Cardiac septum (tissue), 1 donor: ENCODE measurements around the gene BHLHE40. TPM values are rescaled to one million over a fixed set of nuclear protein-coding genes. Genes with fewer than 3 reads are reported as not detected.

ENCODE experiments used
- DNase-seq: peaks from one replicate; pipeline ENCODE4 v3.0.0-alpha.2; 2020; ENCODE audit warnings: low spot score
- intact Hi-C: fragments of 100-400 bp; cut with DNase I; formaldehyde crosslinking; loops from one replicate; pipeline ENCODE4 v1.14.0; 2022
- total RNA-seq: library from RNA; stranded (reverse); fragmentation: NEBNext Ultra II Directional; extraction: Animal tissue kit (Norgen Biotek cat#: 25700); gene quantifications from one replicate; pipeline ENCODE4 v1.2.1, GENCODE V29; 2021
- donor health status: DM: no; HTN: no; CAD: no.

The BHLHE40 gene
- total RNA-seq, 1 donor from 2014 or later, result 71.5 TPM

DNA sequence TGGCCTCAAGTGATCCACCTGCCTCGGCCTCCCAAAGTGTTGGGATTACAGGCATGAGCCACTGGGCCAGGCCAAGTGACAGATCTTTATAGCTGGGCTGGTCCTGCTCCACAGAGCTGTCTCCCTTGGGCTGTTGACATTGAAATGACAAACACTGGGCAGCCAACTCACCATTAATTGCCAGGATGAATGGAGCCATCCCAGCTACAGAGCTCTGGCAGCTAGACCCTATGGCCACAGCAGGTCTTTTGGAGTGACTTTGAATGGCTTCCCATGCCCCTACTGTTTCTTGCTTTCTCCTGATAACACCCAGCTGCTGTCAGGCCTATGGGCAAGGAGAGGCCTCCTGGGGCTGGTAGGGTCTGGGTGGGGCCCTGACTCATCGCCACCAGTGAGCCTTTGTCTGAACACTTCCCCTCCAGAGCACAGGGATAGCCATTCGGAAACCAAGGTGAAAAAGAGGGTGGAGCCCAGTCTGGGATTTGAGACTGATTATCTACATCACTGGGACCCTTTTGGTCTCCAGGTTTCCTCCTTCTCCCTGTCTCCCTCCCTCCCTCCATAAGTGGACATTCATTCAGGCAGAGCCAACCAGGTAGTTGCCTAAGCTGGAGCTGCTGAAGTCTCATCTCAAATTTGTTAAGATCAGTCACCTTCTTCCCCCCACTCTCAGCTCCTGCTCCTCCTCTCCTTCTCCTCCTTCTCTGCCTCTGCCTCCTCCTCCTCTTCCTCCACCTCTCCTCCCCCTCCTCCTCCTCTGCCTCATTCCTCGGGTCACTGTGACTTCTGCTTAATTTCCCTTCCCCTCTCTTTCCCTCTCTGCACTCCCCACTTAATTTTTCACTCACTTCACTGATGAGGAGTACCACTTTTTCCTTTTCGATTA is 34.0 kb downstream of the BHLHE40 start:
- intact Hi-C loops, result no loop called here

DNA sequence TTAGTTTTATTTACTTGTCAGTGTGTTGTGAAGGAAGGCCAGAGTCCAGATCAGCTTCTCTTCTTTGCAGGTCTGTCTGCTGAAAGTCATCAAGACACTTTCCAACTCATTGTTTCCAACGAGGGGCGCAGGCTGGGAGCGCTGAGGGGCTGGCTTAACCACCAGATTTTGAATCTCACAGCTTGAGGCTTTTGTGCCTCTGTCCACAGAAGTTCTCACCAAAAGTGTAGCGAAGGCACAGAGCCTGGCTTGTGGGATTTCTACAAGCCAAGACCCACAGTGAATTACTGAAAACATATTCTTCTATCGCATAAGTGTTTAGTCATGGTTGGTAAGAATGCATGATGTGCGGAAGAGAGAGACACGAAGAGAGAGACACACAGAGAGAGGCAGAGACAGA is 35.2 kb downstream of the BHLHE40 start:
- no peak for DNase-seq
- intact Hi-C loops, result no loop called here

More for the DNA sequence above, 34.0 kb downstream of the BHLHE40 start:
- DNase-seq, result no peak

DNA sequence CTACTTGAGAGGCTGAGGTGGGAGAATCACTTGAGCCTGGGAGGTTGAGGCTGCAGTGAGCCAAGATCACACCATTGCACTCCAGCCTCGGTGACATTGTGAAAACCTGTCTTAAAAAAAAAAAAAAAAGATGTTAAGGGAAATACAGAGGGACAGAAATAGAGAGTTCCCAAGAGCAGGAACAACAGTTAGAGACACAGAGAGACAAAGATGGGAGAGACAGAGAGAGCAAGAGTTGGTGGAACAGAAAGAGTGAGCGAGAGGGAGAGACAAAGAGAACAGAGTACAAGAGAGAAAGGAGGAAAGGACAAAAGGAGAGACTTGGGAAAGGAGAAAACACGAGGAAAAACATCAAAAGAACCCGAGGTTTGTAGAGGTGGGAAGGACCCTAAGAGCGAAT is 35.8 kb downstream of the BHLHE40 start:
- intact Hi-C loops, result no loop called here
- no peak for DNase-seq

DNA sequence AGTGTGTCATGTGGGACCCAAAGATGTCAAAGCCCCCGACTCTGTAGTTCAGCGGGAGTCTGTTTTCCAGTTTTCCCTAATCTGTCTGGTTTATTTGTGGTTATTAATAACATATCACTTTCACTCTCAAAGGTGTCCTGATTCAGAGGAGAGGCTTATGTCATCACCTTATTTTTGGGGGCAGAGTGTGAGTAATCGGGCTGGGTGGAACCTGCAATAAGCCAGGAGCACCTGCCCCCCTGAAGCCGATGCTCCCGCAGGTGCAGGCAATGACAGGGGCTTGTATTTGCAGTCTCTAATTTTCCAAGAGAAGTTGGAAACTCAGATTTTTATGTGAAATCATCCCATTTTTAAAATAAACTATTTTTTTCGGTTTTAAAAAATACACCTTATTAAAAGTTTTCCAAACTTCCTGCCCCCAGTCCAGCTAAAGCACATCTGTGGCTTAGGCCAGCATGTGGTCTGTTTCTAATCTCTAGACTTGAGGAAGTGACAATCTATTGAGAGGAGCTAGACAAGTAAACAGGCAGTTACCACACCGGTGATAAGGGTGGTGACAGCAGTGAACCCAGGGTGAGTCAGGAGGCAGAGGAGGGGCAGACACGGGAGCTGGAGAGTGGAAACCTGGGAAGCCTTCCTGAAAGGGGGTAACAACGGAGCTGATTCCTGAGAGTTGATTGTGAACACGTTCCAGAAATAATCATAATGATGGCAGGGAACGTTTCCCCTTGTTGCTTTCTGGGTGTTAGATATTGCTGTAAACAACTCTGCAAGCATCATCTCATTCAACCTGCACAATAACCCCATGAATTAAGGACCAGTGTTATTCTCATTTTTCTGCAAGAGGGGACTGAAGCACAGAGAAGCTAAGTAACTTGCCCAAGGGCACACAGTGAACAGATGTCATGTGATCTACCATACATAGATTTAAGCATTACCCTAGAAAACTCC is 37.2 kb downstream of the BHLHE40 start:
- intact Hi-C loops, result no loop called here
- DNase-seq, result peak; percentile 87

DNA sequence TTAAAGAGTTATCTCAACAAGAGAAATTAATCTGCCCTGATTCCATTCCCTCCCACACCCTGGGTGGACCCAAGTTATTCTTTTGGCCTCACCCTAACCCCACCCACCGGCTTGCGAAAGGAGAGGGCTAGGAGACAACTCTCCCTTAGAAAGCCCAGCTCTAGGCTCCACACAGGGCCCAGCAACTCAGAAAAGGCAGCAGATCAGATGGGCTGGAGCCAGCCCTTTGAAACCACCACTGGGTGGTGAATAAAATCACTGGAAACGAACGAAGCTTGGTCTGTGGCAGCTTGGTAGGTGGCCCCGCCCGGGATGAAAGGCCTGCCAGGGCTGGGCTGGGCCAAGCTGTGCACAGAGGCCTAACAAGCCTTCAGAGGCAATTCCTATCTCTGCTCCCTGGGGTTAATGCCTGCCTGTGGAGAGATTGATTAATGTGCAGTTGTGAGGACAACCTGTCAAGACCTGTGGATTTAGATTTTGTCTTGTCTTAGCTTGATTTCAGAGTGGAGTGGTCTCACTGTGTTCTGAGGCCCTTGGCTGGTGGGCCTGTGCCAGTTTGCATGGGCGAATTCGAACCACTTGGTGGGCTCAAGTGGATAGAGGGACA is 38.8 kb downstream of the BHLHE40 start:
- intact Hi-C loops, result no loop called here
- DNase-seq, result no peak

DNA sequence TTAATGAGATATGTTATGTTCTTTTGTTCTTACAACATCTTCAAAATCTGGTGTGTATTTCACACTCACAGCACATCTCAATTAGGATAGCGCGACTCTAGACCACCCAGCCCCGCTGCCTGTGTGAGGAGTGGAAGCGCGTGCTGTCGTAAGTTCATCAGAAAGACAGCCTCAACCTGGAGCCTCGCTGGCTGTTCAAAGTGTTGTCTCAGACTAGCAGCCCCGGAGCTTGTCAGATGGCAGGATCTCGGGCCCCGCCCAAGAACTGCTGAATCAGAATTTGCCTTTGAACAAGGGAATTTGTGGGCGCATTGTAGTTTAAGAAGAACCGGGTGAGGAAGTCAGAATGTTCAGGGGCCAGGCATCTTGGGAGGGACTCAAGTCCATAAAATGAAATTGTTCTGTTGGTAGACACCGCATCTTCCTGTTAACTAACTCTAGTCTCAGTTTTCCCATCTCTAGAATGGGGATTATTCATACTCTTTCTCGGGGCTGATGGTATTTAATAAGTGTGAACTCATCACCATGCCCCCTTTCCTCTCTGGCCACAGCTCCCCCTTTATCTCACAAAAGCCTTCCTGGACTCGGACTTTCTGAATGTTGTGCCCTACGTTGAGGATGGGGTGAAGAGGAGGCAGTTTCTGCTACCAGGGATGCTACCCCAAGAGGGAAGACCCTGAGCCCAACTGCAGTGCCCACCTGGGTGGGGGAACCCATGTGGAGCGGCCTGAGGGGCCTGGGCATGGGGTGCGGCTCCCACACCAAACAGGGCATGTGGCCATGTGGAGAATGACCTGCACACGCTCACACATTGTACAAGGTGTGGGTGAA is 40.4 kb downstream of the BHLHE40 start:
- no peak for DNase-seq
- intact Hi-C loops, result no loop called here

DNA sequence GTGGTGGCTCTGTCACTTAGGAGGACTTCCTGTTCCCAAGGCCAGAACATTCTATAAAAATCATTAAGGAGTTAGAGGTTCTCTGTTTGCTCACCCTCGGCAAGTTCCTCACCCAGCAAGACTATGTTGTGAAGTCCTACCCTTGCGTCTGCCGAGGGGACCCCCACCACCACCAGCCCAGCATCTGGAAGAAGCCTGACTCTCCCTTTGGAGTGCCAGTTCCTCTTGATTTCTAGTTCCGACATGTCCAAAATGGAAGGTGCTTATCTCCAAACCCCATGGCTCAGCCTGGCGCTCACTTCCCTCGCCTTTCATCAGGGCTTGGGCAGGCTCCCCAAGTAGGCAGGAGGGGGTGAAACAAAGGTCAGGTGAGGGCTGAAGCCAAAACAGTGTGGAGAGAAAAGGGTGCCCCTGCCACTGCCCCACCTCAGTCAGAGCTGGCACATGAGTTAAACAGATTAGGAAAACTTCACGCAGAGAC is 41.0 kb downstream of the BHLHE40 start:
- DNase-seq, result no peak
- intact Hi-C loops, result no loop called here

DNA sequence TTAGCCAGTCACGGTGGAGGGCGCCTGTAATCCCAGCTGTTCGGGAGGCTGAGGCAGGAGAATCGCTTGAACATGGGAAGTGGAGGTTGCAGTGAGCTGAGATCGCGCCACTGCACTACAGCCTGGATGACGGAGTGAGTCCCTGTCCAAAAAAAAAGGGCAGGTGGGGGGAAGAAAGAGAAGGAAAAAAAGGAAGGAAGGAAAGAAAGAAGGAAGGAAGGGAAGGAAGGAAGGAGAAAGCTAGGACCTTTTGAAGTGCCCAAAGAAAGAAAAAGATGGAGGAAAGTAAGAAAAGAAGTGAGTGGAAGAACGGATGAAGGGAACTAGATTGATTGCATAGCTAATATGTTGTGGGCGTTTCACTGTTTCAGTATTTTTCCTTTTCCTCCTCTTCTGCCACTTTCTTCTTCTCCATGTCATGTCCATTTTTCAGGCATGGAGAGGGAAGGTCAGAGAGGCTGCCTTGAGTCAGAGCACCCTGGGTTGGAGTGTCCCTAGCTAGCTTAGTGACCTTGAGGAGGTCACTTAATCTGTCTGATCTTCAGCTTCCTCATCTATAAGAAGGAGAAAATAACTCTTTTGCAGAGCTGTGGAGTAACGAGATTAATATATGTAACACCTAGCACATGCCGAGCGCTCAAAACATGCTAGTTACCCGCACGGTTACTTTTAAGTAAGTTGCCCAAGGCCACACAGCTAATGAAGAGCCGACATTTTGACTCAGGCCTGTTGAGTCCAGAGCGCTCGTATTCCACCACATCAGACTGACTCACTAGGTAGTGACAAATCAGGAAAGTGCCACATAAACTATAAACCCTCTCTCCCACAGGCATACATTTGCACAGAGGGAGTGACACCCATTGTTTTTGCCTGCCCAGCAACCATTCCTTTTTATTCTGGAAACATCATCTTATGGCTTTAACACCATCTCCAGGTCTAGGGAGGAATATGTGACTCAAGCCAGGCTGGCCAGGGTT is 42.2 kb downstream of the BHLHE40 start:
- no peak for DNase-seq
- intact Hi-C loops, result no loop called here

DNA sequence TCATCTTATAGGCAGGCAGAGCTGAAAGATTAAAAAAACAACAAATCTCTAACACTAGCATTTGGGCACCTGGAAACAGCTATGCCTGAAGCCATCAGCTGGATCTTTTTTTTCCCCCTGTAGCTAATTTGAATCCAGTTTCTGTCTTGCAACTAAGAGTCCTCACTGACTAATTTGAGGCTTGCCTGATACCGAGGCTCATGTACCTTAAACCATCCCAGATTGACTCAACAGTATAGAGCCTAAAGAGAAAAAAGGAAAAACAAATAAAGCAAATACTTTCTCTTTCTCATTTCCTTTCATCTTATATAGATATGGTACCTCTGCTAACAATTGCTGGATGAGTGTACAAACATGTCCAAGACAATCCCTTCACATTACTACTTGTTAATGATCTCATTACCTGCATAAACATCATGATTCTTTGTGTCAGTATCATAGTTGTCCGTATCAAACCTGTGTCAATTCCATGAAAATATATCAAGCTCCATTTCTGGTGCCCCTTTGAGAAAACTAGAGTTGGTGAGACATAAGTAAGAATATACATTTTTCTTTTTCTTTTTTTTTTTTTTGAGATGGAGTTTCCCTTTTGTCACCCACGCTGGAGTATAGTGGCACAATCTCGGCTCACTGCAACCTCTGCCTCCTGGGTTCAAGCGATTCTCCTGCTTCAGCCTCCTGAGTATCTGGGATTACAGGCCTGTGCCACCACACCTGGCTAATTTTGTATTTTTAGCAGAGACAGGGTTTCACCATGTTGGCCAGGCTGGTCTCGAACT is 43.1 kb downstream of the BHLHE40 start:
- intact Hi-C loops, result no loop called here
- DNase-seq, result no peak

DNA sequence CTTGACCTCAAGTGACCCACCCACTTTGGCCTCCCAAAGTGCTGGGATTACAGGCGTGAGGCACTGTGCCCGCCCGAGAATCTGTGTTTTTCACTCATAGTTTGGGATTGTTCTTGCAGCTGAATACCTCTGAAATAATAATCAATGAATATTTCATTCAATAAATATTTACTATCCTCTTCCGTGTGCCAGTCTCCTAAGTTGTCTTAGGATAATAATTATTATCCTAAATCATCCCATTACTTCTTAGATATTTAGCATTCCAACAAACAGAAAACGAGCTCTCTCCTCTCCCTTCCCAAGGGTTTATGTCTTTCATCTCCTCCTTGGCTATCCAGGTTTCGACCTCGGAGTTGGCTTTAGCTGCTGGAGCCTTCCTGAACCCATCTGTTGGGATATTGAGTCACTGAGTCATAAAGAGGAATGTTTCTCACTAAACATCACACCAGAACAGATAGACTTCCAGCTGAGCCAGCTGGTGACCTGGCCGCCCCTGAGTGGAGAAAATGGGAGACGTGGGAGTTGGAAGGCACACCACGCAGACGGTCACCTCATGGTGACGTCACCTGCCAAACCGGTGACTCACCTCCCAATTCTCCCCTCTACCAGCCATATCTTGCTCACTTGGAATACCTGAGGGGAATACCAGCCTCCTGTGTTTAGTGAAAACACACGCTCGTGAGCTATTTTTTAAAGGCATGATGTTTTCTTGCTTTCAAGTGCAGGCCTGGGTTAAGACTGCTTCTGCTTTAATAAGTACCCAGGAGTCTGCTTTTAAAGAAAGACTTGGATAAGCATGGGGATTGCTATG is 43.9 kb downstream of the BHLHE40 start:
- intact Hi-C loops, result no loop called here
- DNase-seq, result no peak

DNA sequence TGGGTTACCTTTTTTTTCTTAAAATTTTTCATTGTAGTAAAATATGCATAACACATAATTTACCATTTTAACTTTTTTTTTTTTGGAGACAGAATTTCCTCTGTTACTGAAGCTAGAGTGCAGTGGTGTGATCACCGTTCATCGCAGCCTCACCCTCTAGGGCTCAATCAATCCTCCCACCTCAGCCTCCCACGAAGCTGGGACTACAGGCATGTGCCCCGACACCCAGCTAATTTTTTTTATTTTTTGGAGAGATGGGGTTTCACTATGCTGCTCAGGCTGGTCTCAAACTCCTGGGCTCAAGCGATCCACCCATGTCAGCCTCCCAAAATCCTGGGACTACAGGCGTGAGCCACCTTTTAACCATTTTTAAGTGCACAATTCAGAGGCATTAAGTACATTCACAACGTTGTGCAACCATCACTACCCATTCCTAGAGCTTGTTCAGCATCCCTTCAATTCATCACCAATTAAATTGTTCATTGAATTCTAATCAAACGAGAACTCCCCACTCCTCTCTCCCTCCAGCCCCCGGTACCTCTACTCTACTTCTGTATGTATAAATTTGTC is 44.6 kb downstream of the BHLHE40 start:
- DNase-seq, result no peak
- intact Hi-C loops, result no loop called here

DNA sequence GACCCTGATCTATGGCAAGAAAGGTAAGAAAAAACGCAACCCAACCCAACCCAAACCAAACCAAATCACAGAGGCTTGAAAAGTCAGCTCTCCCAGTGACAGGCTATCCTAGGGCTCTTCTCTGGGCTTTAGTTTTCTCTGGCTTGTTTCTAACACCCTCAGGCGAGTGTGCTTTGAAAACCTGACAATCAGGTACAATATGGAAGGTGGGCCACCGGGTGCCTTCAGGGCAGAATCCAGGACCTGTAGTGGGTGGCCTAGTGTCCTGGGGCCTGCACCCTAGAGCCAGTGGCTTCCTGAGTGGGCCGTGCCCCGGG is 46.8 kb downstream of the BHLHE40 start:
- intact Hi-C loops, result loop anchor here (1.0 to 5.0 kb wide), 4 partner anchors 33 to 199 kb away; no protein-coding TSS in a partner anchor
- DNase-seq, result no peak

DNA sequence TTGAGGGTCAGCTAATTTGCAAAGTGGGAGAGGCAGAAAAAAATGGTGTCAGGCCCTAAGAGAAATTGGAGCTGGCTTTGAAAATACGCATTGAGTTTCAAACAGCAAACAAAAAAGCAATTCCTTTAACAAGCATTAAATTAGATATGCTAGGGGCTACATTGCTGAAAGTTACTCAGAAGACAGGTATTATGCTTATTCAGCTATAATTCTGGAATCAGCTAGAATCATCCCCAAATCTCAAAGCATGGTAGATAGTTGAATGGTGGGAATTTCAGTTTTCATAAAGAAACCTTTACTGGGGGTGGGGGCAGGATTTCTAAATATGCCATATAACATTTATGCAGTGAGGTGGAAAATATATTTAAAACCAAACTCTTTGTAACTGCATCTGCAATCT is 50.5 kb downstream of the BHLHE40 start:
- DNase-seq, result no peak
- intact Hi-C loops, result loop anchor here (5.0 kb wide), 1 partner anchor 202 kb away; no protein-coding TSS in a partner anchor

DNA sequence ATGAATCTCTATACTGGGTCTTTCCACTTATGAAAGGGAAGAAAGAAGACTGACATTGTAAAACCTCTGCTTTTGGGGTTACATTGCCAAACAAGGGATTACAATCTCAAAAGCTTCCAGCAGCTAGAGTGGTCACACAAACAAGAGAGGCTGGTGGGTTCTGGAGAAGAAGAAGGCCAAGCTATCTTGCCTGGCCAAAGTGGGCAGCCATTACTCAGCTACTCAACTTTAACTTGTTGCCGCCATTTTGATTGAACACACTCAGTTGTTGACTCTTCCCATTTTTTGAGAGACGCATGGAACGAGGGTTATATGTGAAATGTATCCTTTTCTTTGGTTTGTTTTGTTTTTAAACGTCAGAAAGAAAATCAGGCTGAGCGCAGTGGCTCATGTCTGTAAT is 50.9 kb downstream of the BHLHE40 start:
- no peak for DNase-seq
- intact Hi-C loops, result no loop called here

DNA sequence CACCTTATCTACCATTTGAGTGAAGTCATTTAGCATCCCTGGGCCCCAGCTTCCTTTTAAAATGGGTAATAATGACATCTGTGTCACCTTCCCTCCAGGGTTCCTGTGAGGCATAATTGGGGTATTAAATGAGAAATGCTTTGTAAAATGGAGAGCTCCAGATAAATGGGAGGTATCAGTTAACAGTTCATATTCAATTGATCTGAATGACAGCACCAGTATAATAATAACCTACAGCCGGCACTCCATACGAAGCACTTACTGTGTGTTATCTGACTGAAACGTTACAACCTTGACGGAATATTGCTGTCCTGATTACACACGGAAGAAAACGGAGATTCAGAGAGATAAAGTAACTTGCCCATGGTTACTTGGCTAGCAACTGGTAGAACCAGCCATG is 53.6 kb downstream of the BHLHE40 start:
- DNase-seq, result no peak
- intact Hi-C loops, result no loop called here
